Muscle of arm (tissue), 14 donors: ENCODE results near the gene NPIPB9. TPM values are rescaled to one million over a fixed set of nuclear protein-coding genes. Genes with fewer than 3 reads are reported as not detected.
"Not testable (repeated sequence)": the region's sequence is repeated elsewhere in the genome, so short reads cannot be mapped to it uniquely, and the experiment has no call there.

Experiments
- DNase-seq: peaks from one replicate; pipeline ENCODE4 v3.0.0-alpha.2; 2013
- long read RNA-seq, 11 donors: transcript quantifications; one replicate each; lab custom pipeline, GENCODE V29; 2026
- polyA plus RNA-seq, 12 donors: library from polyadenylated mRNA; unstranded; fragments of 120-200 nt; gene quantifications; one replicate each; pipeline ENCODE4 v1.2.1, GENCODE V29; 2013; ENCODE audit not compliant: insufficient read length in 12 of 12

The NPIPB9 gene
- polyA plus RNA-seq = 1 to 10 TPM in 8 of 12 donors, under 1 TPM in 3, not detected in 1; 0.37 to 6.8 (median 1.7) TPM
- long read RNA-seq, donor 1, partial matches to known transcripts = 368 of 456 reads
- long read RNA-seq, donor 1, other reads (novel, unspliced or antisense) = 88 of 456 reads
- long read RNA-seq, donor 2, partial matches to known transcripts = 179 of 179 reads
- long read RNA-seq, donor 2, other reads (novel, unspliced or antisense) = 0 of 179 reads
- long read RNA-seq, donor 3, partial matches to known transcripts = 31 of 65 reads
- long read RNA-seq, donor 3, other reads (novel, unspliced or antisense) = 34 of 65 reads
- long read RNA-seq, donor 4, partial matches to known transcripts = 21 of 44 reads
- long read RNA-seq, donor 4, other reads (novel, unspliced or antisense) = 23 of 44 reads
- long read RNA-seq, donor 5 = 0 reads
- long read RNA-seq, donor 6, partial matches to known transcripts = 84 of 84 reads
- long read RNA-seq, donor 6, other reads (novel, unspliced or antisense) = 0 of 84 reads
- long read RNA-seq, donor 7, partial matches to known transcripts = 50 of 50 reads
- long read RNA-seq, donor 7, other reads (novel, unspliced or antisense) = 0 of 50 reads
- long read RNA-seq, donor 8, partial matches to known transcripts = 161 of 161 reads
- long read RNA-seq, donor 8, other reads (novel, unspliced or antisense) = 0 of 161 reads
- long read RNA-seq, donor 9, partial matches to known transcripts = 158 of 158 reads
- long read RNA-seq, donor 9, other reads (novel, unspliced or antisense) = 0 of 158 reads
- long read RNA-seq, donor 10, partial matches to known transcripts = 71 of 187 reads
- long read RNA-seq, donor 10, other reads (novel, unspliced or antisense) = 116 of 187 reads
- long read RNA-seq, donor 11, partial matches to known transcripts = 197 of 197 reads
- long read RNA-seq, donor 11, other reads (novel, unspliced or antisense) = 0 of 197 reads

DNA sequence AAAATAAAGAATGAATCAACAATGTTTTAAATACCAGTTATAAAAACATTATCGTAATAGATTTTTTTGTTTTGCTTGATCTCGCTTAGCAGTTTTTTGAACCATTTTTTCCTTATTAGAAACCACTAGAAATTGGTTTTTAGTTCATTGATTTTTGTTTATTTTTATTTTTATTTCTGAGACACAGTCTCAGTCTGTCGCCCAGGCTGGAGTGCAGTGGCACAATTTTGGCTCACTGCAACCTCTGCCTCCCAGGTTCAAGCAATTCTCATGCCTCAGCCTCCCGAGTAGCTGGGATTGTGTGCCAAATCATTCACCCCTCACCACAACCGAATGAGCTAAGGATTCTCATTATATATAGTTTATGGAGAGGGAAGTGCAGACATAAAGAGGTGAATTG, at the start of gene NPIPB9:
NPIPB9 (plus strand) TSS at position 301 of the 400 bp plus-strand sequence.
- not testable (repeated sequence) for DNase-seq

GRCh38 chr16:28704246-28704645, 47.3 kb upstream of the NPIPB9 start:
- DNase-seq = not testable (repeated sequence)

- DNase-seq = not testable (repeated sequence)
Measured at GRCh38 chr16:28711220-28712083, 40.1 kb upstream of the NPIPB9 start, which contains the start of gene EIF3C. Gene EIF3C (plus strand): TSS chr16:28711464. CDS start chr16:28711687, 223 bp downstream.

DNA sequence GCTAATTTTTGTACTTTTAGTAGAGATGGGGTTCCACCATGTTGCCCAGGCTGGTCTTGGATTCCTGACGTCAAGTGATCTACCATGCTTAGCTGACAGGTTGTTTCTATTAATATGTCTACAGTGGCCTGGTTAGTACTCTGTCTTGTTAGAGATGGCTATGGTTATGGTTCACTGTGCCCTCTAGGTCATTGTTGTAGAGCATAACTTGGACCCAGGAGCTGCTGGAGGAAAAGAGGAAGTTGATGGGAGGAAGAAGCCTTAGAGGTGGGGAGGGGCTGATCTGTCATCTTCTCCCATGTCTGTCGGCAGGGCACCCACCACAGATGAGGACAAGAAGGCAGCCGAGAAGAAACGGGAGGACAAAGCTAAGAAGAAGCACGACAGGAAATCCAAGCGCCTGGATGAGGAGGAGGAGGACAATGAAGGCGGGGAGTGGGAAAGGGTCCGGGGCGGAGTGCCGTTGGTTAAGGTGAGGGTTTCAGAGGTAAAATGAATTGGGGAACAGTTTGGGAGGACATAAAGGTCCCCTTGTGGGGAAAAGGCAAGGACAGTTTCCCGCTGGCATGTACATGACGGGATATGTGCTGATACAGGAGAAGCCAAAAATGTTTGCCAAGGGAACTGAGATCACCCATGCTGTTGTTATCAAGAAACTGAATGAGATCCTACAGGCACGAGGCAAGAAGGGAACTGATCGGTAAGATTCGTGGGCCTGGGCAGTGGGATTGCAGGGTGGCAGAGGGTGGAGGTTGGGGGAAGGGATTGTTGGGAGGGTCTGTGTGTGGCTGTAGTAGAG, 28.5 kb upstream of the NPIPB9 start:
- DNase-seq = not testable (repeated sequence)

- DNase-seq = not testable (repeated sequence)
Measured at GRCh38 chr16:28731253-28731652, 20.3 kb upstream of the NPIPB9 start.

DNA sequence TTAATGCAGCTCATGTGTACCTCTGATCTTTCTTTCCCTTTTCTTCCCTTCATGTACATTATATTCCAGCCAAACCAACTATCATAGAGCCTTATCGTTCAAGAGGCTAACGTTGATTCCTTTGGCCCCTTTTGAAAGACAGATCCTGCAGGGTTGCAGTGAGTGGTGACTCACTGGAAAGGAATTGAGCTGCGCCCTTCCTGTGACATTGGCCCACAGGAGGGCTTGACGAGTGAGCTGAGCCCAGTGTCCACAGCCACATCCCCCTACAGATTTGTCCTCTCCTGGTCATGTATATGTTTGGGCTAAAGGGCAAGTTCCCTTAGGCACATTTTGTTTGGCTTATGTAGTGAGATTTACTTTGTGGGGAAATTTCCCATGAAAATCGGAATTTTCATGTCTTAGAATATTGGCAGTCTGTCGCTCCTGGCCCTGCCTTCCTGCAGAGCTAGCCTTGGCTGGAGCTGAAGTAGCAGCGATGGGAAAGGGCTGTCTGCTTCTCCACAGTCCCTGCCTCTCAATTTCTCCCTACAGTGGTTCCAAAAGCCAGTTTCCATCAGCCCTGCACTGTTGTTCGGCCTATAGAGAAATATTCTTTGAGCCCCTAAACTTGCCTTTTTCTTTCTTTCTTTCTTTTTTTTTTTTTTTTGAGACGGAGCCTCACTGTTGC, 19.0 kb upstream of the NPIPB9 start:
- not testable (repeated sequence) for DNase-seq

DNA sequence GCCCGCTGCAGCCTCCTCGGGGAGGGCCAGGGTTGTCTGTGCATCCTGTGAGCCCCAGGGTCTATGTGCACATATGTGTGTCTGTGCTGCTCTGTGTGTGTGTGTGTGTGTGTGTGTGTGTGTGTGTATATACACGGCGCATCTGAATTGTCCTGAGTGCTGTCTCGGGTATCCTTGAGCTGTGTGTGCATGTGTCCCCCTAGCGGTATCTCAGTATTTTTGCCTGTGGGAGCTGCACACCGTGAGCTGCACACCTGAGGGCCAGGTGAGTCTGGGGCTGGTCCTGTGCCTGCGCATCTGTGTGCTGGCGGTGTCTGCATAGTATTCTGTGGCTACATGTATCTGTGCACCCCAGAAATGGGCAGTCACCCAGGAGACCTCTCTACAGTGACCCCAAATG, 11.8 kb upstream of the NPIPB9 start:
- DNase-seq = not testable (repeated sequence)

- DNase-seq = not testable (repeated sequence)
Measured at GRCh38 chr16:28740631-28741030, 11.0 kb upstream of the NPIPB9 start.

- DNase-seq = not testable (repeated sequence)
Measured at GRCh38 chr16:28741295-28741694, 10.3 kb upstream of the NPIPB9 start.

DNA sequence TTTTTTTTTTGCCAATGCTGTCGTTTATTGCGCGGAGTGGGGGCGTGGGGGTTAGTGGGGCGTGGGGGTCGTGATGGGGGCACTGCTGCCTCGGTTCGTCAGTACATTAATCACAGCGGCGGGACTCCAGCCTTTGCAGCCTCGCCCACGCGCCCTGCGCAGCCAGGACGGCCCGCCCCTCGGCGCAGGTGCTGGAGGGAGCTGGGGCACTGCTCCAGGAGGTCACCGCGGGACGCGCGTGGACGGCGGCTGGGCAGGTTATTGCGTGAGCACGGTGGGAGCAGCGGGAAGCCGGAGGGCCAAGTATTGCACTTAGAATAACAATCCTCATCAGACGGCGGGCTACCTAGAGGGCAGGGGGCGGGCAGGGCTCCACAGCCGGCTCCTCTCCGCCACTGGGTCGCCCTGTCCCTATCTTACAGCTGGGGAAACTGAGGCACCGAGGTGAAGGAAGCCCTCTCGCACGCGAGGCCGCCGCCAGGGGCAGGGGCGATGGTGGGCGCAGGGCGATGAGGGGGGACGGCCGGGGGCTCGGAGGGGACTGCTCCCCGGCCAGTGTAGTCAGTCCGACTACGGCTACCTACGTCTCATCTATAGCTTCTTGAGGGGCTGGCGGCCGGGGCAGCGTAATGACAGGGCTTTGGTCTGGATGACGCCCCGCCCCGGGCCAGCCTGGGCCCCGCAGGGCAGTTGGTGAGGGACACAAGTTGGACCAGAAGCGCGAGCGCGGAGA, 4.8 kb upstream of the NPIPB9 start:
- not testable (repeated sequence) for DNase-seq

- not testable (repeated sequence) for DNase-seq
Measured at GRCh38 chr16:28749997-28750465, 1.6 kb upstream of the NPIPB9 start.

DNA sequence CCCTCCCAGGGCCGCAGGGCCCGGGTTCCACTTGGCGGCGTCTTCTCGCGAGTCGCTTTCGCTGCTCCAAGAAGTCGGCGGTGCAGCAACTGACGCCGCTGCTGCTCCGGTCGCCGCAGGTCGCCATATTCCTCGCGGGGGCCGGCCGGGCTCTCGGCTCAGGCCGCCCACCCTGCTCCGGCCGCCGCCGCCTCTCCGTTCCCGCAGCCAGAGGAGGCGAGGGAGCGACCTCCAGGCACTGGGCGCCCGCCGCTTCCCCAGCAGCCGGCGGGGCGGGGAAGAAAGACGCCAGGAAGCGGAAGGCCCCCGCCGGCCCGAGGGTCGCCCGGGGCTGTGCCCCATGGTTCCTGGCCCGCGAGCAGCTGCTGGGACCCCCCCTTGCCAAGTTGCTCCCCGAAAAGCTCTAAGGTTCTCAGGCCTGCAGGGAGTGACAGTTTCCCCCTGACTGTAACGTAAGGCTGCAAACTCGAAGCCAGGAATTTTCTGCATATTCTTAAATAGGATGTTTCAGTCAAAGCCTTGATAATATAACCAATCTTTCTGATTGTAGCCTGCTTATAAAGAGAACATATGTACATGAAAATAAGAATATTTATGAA, 1.0 kb upstream of the NPIPB9 start:
- DNase-seq = not testable (repeated sequence)

DNA sequence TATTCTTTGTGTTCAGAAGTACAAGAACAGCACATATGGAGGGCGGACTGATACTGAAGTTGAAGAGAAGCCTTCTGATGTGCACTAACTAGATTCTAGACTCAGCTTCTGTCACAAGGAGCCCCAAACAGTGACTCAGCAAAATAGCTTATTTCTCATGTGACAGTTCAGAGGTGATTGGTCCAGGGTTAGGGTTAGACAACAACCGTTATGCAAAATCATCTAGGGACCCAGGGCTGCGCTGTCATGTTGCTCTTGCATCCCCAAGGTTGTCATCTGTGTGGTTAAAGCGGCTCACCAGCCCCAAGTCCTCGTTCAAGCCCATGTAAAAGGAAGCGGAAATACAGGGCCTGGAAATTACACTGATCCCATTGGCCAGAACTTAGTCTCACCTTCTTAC, 30.1 kb downstream of the NPIPB9 start:
- not testable (repeated sequence) for DNase-seq

- DNase-seq = not testable (repeated sequence)
Measured at GRCh38 chr16:28782357-28782756, 30.8 kb downstream of the NPIPB9 start.

GRCh38 chr16:28802235-28803019, 50.8 kb downstream of the NPIPB9 start:
- peak; percentile 84 for DNase-seq

DNA sequence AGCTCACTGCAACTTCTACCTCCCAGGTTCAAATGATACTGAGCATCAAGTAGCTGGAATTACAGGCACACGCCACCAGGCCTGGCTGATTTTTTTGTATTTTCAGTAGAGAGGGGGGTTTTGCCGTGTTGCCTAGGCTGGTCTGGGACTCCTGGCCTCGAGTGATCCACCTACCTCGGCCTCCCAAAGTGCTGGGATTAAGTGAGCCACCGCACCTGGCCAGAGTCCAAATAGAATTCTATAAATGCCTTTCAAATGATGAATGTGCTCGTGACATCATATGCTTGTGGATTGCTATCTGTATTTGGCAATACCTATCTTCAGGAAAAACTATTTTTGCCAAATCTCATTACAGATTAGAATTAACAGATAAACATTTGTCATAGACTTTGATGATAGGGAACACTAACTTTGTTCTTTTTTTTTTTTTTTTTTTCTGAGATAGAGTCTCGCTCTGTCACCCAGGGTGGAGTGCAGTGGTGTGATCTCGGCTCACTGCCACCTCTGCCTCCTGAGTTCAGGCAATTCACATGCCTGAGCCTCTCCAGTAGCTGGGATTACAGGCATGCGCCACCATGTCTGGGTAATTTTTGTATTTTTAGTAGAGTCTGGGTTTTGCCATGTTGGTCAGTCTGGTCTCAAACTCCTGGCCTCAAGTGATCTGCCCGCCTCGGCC, 56.0 kb downstream of the NPIPB9 start:
- not testable (repeated sequence) for DNase-seq

DNA sequence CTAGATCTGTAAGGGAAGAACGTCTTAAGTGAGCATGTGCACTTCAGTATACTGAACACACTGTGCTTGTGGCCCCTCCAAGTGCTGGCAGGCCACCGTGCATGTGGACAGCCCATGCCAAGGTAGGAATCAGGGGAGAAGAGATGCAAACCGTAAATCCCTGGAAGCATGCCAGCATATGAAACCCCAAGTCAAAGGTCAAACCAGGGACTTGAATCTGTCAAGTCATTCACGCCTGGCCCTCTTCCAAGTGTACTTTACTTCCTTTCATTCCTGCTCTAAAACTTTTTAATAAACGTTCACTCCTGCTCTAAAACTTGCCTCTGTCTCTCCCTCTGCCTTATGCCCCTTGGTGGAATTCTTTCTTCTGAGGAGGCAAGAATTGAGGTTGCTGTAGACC, 68.4 kb downstream of the NPIPB9 start:
- DNase-seq = no peak
